ENCODE data around the gene FAAH.

DNA sequence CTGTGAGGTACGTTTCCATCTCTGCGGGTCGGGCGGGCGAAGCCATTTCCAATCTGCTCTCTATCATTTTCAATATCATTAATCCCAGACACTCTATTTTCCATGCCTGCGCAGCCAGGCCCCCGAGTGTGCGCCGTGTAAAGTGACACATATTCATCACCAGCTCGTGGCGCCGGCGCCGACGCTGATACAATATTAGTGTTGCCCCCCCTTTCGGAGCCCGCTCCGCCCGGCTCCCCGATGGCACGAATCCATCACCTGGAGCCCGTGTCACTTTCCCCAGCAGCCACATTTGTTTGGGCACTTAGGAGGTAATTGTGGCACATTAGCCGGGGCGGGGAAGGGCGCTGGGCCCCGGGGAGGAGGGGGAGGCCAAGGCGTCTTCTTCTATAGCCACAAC, 61.8 kb downstream of the FAAH start:
- TF ChIP-seq, protein P1, sequence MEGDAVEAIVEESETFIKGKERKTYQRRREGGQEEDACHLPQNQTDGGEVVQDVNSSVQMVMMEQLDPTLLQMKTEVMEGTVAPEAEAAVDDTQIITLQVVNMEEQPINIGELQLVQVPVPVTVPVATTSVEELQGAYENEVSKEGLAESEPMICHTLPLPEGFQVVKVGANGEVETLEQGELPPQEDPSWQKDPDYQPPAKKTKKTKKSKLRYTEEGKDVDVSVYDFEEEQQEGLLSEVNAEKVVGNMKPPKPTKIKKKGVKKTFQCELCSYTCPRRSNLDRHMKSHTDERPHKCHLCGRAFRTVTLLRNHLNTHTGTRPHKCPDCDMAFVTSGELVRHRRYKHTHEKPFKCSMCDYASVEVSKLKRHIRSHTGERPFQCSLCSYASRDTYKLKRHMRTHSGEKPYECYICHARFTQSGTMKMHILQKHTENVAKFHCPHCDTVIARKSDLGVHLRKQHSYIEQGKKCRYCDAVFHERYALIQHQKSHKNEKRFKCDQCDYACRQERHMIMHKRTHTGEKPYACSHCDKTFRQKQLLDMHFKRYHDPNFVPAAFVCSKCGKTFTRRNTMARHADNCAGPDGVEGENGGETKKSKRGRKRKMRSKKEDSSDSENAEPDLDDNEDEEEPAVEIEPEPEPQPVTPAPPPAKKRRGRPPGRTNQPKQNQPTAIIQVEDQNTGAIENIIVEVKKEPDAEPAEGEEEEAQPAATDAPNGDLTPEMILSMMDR (IDR thresholded peaks at IDR 0.05) = no peak
- no peak for TF ChIP-seq POLR2A (IDR thresholded peaks at IDR 0.05)

All from esophagus squamous epithelium (tissue), 4 donors.